ENCODE measurements around the gene ATG4B. TPM values are rescaled to one million over a fixed set of nuclear protein-coding genes. Genes with fewer than 3 reads are reported as not detected.

The ATG4B gene
- total and polyA plus RNA-seq, 11 donors = 35.9 to 75.1 (median 48.3) TPM

GRCh38 chr2:241645056-241645914, 7.8 kb downstream of the ATG4B start:
- DNase-seq (no peak), ATAC-seq (peak in 1 of 4 donors; percentile 7)
- WGBS, 4 donors = 87 to 90% (median 89%) methylated on average over 23 to 26 of the region's 26 CpGs
- intact Hi-C loops (cut with DNase I) = no loop called here
- peaks cover 0 to 9% (median 0%) of the 10 kb centered on the region in 9 donors for H3K36me3 ChIP-seq
- H3K27ac ChIP-seq = no peak overlapping the region
- H3K27me3 ChIP-seq = no peaks in the 10 kb centered on the region
- peaks cover 0 to 50% (median 20%) of the 10 kb centered on the region in 12 donors for H3K4me1 ChIP-seq
- no peaks in the 10 kb centered on the region for H3K9me3 ChIP-seq
- TF ChIP-seq CTCF (IDR thresholded peaks at IDR 0.05) = no peak
- TF ChIP-seq POLR2A (IDR thresholded peaks at IDR 0.05) = no peak
- H3K4me3 ChIP-seq = no peak overlapping the region

GRCh38 chr2:241645915-241646645, 8.6 kb downstream of the ATG4B start:
- intact Hi-C loops (cut with DNase I) = no loop called here

GRCh38 chr2:241648453-241648852, 11.0 kb downstream of the ATG4B start:
- intact Hi-C loops (cut with DNase I) = no loop called here
- Histone ChIP-seq H3K27ac (no peak overlapping the region), H3K27me3 (no peaks in the 10 kb centered on the region), H3K36me3 (peaks cover 0 to 38% (median 26%) of the 10 kb centered on the region in 9 donors), H3K9me3 (no peaks in the 10 kb centered on the region), H3K4me1 (peaks cover 0 to 29% (median 8%) of the 10 kb centered on the region in 12 donors), H3K4me3 (no peak overlapping the region)
- ATAC-seq (no peak), DNase-seq (no peak)
- 82 to 86% (median 83%) methylated on average over 6 of the region's 6 CpGs for WGBS, 4 donors
- TF ChIP-seq POLR2A (IDR thresholded peaks at IDR 0.05) (no peak), CTCF (IDR thresholded peaks at IDR 0.05) (no peak)

More at GRCh38 chr2:241645915-241646645, 8.6 kb downstream of the ATG4B start:
- no peak for ATAC-seq
- TF ChIP-seq CTCF (IDR thresholded peaks at IDR 0.05) = no peak
- TF ChIP-seq POLR2A (IDR thresholded peaks at IDR 0.05) = no peak
- no peaks in the 10 kb centered on the region for H3K27me3 ChIP-seq
- DNase-seq = no peak
- H3K4me3 ChIP-seq = no peak overlapping the region
- no peaks in the 10 kb centered on the region for H3K9me3 ChIP-seq
- 80 to 87% (median 85%) methylated on average over 13 to 14 of the region's 14 CpGs for WGBS, 4 donors
- no peak overlapping the region for H3K27ac ChIP-seq
- peaks cover 0 to 15% (median 3%) of the 10 kb centered on the region in 9 donors for H3K36me3 ChIP-seq
- peaks cover 0 to 42% (median 16%) of the 10 kb centered on the region in 12 donors for H3K4me1 ChIP-seq

- Histone ChIP-seq H3K4me3 (no peak overlapping the region), H3K9me3 (no peaks in the 10 kb centered on the region), H3K27me3 (no peaks in the 10 kb centered on the region), H3K4me1 (peaks cover 0 to 29% (median 8%) of the 10 kb centered on the region in 12 donors), H3K36me3 (peaks cover 0 to 46% (median 35%) of the 10 kb centered on the region in 9 donors), H3K27ac (no peak overlapping the region)
- intact Hi-C loops (cut with DNase I) = no loop called here
- 54 to 70% (median 58%) methylated on average over 4 of the region's 4 CpGs for WGBS, 4 donors
- ATAC-seq = peak; percentile 45 to 74 (median 66)
- TF ChIP-seq POLR2A (IDR thresholded peaks at IDR 0.05) (no peak), CTCF (IDR thresholded peaks at IDR 0.05) (no peak)
- DNase-seq = peak in 1 of 5 donors; percentile 64
Observed at GRCh38 chr2:241649404-241649803, 11.9 kb downstream of the ATG4B start.

Measured in heart left ventricle (tissue), 16 donors.